CD4-positive, alpha-beta T cell treated with Interleukin-1 beta for 1 hour (primary cell): ENCODE results near the gene IL3.

Experiments
- DNase-seq, 2 donors: peaks; one replicate each; pipeline ENCODE4 v3.0.0-alpha.2; 2020 to 2022

The IL3 gene

DNA sequence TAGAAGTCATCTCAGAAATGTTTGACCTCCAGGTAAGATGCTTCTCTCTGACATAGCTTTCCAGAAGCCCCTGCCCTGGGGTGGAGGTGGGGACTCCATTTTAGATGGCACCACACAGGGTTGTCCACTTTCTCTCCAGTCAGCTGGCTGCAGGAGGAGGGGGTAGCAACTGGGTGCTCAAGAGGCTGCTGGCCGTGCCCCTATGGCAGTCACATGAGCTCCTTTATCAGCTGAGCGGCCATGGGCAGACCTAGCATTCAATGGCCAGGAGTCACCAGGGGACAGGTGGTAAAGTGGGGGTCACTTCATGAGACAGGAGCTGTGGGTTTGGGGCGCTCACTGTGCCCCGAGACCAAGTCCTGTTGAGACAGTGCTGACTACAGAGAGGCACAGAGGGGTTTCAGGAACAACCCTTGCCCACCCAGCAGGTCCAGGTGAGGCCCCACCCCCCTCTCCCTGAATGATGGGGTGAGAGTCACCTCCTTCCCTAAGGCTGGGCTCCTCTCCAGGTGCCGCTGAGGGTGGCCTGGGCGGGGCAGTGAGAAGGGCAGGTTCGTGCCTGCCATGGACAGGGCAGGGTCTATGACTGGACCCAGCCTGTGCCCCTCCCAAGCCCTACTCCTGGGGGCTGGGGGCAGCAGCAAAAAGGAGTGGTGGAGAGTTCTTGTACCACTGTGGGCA lies 13.8 kb downstream of the IL3 start:
- DNase-seq = no peak

DNA sequence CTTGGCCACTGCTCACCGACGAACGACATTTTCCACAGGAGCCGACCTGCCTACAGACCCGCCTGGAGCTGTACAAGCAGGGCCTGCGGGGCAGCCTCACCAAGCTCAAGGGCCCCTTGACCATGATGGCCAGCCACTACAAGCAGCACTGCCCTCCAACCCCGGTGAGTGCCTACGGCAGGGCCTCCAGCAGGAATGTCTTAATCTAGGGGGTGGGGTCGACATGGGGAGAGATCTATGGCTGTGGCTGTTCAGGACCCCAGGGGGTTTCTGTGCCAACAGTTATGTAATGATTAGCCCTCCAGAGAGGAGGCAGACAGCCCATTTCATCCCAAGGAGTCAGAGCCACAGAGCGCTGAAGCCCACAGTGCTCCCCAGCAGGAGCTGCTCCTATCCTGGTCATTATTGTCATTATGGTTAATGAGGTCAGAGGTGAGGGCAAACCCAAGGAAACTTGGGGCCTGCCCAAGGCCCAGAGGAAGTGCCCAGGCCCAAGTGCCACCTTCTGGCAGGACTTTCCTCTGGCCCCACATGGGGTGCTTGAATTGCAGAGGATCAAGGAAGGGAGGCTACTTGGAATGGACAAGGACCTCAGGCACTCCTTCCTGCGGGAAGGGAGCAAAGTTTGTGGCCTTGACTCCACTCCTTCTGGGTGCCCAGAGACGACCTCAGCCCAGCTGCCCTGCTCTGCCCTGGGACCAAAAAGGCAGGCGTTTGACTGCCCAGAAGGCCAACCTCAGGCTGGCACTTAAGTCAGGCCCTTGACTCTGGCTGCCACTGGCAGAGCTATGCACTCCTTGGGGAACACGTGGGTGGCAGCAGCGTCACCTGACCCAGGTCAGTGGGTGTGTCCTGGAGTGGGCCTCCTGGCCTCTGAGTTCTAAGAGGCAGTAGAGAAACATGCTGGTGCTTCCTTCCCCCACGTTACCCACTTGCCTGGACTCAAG lies 14.6 kb downstream of the IL3 start:
- no peak for DNase-seq

DNA sequence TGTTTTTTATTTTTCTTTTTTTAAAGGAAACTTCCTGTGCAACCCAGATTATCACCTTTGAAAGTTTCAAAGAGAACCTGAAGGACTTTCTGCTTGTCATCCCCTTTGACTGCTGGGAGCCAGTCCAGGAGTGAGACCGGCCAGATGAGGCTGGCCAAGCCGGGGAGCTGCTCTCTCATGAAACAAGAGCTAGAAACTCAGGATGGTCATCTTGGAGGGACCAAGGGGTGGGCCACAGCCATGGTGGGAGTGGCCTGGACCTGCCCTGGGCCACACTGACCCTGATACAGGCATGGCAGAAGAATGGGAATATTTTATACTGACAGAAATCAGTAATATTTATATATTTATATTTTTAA lies 15.2 kb downstream of the IL3 start:
- no peak for DNase-seq

DNA sequence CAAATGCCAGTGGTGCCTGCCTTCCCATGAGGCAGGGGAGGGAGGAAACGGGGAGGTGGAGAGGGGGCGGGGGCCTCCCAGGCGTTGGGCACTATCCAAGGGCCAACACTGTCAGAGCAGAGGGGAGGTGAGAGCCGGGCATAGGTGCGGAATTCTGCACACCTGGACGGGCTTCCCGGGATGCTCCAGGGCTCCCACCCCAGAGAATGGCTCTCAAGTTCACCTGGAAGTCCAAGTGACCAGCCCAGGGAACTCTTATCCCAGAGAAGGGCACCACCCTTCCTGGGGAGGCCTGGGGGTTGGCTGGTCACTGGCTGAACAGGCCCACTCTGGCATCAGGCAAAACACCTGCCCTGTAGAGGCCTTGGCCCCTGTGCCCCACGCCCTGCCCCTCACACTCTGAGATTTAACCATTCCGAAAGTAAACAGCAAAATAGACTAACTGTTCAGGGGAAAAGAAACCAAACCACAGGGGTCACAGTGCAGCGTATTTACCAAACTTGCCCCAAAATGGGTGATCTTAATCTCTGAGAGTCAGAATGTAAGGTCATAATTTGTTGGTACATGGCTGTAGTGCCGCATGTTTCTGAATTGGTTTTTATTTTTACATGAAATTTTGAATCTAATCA lies 15.9 kb downstream of the IL3 start:
- DNase-seq = no peak

DNA sequence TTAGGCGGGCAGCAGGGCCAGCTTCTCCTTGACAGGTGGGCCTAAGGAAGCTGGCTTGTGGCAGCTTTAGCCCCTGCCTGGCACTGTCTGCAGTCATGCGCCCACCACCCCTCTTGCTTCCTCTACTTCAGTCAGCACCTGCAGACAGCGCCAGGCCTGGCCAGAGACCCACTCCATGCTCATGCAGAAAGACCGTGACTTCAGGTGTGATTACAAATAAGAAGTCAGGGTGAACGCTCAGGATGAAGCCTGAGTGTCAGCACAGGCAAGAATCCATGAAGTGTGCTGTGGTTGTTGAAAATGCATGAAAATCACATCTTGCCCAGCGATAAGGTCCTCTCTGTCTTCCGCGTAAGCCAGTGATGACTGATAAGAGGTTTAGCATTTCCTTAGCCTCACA lies 16.5 kb downstream of the IL3 start:
- no peak for DNase-seq

DNA sequence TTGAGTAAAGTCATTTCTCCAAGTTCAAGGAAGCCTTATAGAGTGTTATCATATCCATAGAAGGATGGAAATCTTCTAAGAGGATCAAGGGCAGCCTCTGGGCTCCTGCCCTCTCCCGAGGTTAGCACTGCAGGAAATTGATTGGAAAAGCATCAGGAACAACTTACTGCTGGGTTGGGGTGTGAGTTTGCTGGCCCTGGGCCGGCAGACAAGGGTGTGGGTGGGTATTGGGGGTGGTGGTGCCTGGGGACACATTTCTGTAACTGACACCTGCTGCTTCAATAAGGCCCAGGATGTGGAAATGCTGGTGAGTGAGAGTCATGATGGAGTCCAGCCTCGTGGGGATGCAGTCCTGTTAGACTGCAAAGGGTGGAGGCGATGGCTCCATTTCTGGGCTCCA lies 18.6 kb downstream of the IL3 start:
- no peak for DNase-seq

DNA sequence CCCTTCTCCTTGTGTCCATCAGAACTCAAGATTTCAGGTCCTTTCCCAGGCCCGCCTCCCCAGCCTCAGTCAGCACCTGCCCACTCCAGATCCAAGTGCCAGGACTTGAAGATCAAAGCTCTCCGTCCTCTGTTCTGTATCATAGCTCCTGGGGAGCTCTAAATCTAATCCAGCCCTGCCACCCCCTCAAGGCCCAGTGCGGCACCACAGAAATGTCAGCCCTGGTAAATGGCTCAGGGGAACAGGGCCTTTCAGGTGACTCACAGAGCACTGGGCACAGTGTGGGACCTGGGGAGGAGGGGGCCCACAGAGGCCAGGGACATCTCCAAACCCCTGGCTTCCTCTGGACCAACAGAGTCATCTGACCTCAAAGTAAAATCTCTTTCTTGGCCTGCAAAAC lies 19.2 kb downstream of the IL3 start:
- no peak for DNase-seq

DNA sequence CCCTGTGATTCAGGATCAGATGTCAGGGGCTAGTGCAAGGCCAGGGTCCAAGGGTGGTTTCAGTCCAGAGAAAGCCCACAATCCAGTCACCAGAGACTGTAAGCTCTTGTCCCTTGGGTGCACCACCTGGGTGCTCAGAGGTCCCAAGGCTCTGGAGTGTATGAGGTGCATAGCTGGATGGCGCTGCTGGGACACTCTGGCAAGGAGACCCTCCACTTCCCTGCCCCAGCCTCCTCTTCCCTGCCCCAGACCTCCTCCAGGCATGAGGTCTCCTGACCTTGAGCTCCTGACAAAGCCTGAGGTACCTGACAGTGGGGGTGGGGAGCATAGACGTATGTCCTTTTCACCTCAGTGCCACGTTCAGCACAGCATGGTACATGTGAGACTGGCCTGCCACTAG lies 20.1 kb downstream of the IL3 start:
- DNase-seq = no peak

DNA sequence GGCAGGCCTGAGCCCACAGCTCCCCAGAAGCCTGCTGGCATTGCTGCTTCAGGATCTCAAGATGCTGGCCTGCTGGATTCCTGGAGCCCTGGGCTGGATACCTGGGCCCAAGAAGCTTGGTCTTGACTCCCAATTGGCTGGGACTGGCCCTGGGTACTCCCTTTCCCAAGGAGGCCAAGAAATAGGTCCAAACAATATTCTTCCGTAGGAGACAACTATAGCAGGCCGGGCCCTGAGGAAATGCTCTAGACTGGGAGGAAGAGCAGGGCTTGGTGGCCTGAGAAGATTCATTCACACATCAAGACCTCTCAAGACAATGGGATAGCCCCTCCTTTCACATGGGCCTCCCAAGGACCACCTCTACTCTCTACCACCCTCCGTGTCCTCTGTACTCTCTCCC lies 21.0 kb downstream of the IL3 start:
- DNase-seq = no peak

DNA sequence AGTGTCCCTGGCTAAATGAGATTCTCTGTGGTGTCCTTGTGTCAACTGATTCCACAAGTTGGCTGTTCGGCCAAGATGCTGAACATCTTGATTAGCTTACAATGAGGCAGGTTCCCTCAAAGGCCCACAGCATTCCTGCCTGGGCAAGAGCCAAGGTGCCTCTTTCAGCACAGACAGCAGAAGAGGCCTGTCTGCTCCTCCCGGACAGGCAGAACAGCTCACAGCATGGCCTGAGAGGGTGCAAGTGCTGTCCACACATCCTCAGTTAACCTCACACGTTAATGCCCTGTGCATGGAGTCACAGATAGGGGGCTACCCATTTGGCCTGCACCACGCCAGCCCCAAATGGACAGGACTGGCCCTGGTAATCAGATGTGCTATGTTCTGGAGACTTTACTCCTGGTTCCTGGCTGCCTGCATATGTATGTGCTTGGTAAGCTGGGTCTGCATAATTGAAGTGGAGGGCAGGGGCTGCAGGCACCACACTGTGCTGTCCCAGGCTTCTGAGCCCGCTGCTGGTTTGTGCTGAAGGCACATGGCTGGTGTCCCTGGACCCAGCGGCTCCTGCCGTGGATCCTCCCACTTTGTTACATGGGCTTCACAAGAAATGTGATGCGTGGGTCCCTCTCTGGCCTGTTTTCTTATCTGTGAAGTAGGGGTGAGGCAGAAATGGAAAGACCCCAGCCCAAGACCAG lies 22.0 kb downstream of the IL3 start:
- DNase-seq = no peak

DNA sequence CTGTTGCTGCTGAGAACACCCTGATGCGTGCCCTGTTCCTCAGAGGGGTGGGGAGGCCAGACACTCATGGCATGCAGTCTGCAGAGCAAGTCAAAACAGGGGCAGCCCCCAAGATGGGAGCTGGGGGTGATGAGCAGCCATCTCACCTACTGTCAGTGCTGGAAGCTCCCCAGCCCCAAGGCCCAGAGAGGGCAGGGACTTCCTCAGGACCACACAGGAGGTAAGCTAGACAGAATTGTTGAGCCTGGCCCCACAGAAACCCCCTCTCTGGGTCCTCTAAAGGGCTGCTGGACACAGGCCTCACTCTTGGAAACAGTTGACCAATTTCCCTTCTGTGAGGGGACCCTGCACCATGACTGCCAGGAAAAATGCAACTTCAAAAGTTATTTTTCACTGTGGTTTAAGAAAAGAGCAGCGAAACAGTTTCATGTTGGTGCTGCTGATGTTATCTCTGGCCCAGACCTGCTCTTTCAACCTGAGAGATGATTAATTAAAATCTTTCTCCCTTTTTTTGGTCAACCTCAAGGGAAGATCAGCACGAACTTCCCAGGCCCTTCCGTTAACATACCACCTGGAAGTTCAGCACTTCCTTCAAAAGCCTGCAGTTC lies 22.7 kb downstream of the IL3 start:
- no peak for DNase-seq

DNA sequence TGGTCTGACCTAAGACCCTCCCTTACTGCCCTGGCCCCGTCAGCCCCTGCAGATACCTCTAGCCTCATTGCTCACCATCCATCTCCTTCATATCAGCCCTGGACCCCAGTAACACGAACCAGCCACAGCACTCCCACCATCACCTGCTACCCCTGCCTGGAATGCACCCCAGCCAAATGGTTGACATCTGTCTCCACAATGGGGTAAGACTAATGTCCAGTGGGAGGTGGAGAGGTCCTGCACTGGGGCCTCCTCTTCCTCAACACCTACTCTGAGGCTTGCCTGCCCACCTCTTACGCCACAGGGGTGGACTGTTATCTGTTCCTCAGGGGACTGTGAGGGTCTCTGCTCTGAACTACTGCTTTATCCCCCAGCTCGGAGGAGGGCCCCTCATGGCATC lies 25.2 kb downstream of the IL3 start:
- DNase-seq = no peak

DNA sequence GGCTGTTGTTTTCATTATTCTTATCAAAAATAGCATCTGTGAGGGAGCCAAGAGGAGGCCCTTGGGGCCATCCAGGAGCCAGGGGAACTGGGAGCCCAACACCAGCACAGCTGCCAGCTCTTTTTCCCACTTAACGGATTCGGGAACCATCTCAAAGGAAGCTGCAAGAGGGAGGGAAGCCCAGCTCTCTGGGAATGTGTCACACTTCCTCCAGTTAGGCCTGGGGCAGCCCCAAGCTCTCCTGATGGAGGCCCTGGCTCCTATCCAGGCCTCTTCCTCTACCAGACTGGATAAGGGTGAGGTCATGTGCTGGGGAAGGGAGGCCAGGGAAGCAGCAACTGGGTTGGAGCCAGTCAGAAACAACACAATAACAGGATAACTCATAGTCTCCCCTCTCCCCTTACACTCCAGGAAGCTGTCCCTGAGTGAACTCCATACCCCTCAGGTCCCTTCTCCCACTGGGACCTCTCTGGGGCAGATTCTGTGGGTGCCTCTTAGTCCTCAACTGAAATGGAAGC lies 25.9 kb downstream of the IL3 start:
- DNase-seq = no peak

DNA sequence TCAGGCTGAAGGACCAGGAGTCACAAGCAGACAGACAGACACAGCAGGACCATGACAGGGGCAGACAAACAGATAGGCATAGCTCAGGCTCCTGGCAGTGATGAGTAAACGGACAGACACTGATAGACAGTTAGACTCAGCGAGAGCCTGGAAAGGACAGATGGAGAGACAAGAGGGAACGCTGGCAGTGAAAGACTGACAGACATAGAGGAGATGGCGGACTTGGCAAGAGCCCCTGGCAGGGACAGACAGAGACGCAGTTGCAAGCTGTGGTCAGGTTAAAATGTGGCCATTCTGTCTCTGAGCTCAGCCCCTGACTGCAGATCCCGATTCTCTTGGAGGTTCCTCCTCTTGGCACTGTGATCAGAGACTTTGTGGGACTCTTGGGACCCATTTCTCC lies 26.7 kb downstream of the IL3 start:
- DNase-seq = no peak

DNA sequence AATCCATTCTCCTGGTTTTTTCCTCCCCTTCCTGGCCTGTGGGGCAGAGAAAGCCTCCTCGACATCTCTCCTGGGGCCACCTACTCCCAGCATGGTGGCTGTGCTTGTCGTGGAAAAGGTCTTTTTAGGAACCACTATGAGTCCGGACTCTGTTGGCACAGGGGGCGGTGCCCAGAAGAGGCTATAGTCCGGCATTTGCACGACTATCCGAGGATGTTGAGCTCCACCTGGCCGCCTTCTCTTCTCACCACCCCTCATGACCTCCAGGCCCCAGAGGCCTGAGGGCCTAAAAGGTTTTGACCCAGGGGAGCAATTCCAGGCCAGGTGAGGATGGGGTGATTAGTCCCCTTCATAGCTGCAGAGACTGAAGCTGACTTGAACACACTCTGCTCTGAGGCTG lies 27.2 kb downstream of the IL3 start:
- DNase-seq = no peak

DNA sequence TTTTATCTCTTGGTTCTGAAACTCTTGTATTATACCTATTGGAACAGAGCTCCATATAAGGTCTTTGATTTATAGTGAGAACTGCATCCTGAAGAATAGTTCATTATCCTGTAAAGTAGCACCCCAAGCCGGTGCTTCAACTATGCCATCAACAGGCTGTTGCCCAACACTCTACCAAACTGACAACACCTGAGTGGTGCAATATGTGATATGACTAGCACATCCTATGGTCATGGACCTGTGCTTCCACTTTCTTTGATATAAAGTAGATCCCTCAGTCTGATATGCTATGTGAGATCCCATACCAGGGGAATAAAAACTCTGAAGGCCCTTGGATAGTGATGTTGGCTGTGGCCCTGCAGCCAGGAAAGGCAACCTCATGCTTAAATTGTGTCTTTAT lies 28.9 kb downstream of the IL3 start:
- DNase-seq = no peak

DNA sequence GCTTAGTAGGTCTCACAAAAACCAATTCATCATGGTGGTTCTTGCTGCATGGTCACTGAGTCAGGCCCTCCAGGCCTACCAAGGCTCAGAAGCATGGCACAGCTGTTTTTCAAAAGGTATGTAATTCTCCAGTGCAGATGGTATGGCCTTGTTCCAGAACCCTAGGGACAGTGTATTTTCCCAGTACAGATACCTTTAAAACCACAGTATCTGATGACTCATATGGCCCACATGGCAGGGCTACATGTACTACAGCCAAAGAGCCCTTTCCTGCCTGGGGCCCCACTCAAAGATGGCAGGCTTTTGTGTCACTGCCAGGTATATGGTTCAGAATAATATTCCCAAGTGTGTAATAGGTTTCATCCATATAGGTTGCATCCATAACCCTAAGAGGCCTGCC lies 29.7 kb downstream of the IL3 start:
- no peak for DNase-seq

DNA sequence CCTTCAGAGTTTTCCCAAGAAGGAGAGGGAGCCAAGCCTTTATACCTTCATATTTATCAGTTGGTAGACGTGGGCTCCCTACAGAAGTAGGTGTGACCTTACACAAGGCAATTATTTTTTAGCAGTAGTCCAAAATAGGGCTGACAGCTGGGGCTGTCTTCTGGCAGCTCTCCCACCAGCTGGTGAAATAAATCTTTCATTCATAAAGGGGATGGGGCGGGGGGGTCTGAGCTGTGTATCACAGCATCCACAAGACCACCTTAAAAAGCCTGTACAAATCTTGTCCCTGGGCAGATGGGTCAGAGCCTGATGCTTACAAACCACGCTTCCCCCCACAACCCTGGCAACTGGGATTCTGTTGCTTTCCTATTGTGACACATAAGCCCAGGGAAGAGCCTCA lies 32.8 kb downstream of the IL3 start:
- DNase-seq = no peak

DNA sequence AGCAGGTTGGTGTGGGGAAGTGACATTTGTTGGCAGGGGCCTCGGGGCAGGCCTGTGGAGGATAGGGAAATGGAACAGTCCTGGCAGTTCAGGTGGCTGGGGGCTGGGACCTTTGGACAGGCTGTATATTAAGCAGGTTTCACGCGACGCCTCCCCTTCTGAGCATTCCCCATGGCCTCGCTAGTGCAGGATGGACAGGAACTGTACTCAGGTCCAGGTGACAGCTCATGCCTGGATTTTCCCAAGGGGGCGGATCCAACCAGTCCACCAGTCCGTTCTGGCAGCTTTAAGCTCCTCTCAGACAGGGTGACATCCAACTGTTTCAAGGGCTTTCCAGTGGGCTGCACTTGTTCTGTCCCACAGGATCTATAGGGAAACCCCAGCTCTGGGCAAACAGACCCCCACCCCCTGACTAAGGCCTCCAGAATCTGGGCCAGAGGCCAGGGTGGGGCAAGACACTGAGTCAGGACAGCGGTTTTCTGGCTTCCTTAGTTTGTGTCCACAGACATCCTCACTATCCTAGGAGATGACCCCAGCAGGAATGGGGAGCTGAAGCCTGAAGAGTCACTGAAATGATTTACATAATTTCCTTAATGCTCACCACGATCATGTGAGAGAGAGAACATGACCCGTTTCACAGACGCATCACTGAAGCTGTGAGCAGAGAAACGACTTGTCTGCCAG lies 34.1 kb downstream of the IL3 start:
- no peak for DNase-seq

DNA sequence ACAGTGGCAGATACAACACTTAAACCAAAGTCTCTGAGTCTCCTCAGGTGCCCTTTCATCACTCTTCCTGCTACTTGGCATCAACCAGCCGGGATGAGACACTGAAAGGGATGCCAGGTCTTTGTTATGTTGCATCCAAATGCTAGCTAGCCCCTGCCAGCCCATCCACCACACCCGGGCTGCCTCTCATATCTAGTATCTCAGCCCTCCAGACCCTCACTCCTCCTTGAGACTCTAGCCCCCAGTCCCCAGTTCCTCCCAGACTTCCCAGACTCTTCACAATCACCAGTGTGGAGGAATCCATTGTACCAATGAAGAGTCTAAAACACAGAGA lies 34.6 kb downstream of the IL3 start:
- no peak for DNase-seq

DNA sequence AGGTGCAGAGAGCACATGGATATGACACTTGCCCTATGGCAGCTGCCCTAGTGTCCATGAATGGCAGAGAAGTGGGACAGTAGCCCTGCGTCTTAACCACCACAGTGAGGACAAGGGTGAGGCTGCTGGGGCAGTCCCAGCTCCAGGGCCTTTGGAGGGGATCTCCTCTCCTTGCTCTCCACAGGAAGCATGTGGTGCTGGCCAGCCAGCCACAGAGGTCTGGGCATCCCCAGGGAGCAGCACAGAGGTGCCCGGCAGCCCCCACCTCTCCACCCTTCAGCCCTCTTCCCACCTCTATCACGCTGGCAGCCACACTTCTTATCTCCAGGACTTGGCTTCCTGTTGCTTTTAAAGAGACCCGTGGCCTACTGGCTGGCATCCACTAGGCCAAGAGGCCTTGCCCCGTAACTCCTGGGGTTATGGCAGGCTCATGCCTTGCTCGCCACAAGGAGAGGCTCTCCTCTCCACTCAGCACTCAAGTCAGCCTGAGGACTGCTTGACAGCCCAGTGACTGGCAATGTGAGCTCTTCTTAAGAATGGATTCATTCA lies 35.0 kb downstream of the IL3 start:
- DNase-seq = no peak

DNA sequence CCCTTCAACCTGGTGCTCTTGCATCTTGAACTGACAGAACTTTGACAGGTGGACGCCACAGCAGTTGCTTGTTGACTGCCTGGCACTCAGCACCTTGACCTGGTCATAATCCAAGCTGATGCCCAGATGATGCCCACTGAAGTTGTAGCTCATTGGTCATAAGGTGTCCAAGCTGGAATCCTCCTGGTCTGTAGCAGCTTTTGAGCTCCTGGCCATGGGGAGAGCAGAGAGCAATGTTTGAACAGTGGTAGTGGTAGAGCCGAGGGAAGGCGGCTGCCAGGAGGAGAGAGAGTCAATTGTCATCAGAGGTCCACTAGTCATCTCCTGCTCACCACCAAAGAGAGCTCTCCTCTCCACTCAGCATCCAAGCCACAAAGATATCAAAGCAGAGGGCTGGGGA lies 36.4 kb downstream of the IL3 start:
- DNase-seq = no peak
